Activated naive CD8-positive, alpha-beta T cell treated with anti-CD3 and anti-CD28 coated beads, Interleukin-2, amount 10 ng/mL, durations not matched to agents 7 days and 5 days (primary cell): ENCODE measurements around the gene P2RY2. TPM values are rescaled to one million over a fixed set of nuclear protein-coding genes. Genes with fewer than 3 reads are reported as not detected.
A peak's percentile ranks its signal among the peaks of the same experiment; 100 is the strongest.

Experiments
- ATAC-seq: fragments of 150-1000 bp; cut with Tn5 transposase; one replicate; pipeline ENCODE4 v1.10.0; 2021; ENCODE audit warnings: low read depth, moderate library complexity
- POLR2A ChIA-PET: fragments of 350-600 bp; sonication (Branson Sonifier 250); formaldehyde crosslinking; loops from one replicate; lab custom pipeline; 2021; ENCODE audit warnings: antibody characterized with exemption; lab: Charles Lee
- DNase-seq: peaks from one replicate; pipeline ENCODE4 v3.0.0; 2021
- H3K27ac Mint-ChIP-seq: one replicate; pipeline ENCODE4 v1.8.0; 2022; ENCODE audit warnings: mild to moderate bottlenecking, mixed read lengths
- H3K27me3 Mint-ChIP-seq: one replicate; pipeline ENCODE4 v1.8.0; 2022; ENCODE audit warnings: mild to moderate bottlenecking, moderate library complexity, mixed read lengths
- H3K36me3 Mint-ChIP-seq: one replicate; pipeline ENCODE4 v1.8.0; 2021; ENCODE audit warnings: mild to moderate bottlenecking, mixed read lengths
- H3K4me1 Mint-ChIP-seq: one replicate; pipeline ENCODE4 v1.8.0; 2021; ENCODE audit warnings: mixed read lengths
- H3K4me3 Mint-ChIP-seq: one replicate; pipeline ENCODE4 v1.8.0; 2022; ENCODE audit warnings: mild to moderate bottlenecking, moderate library complexity, mixed read lengths
- H3K9me3 Mint-ChIP-seq: one replicate; pipeline ENCODE4 v1.8.0; 2021; ENCODE audit warnings: mixed read lengths
- total RNA-seq, 2 experiments: library from RNA; stranded (reverse); gene quantifications; one replicate each; pipeline ENCODE4 v1.2.3, GENCODE V29; 2021

Gene P2RY2
- total RNA-seq, 2 experiments from 2014 or later = not detected

GRCh38 chr11:73249853-73250783 lies 32.0 kb downstream of the P2RY2 start:
- ATAC-seq (peak; percentile 43), DNase-seq (peak; percentile 35)
- H3K4me3 Mint-ChIP-seq = no peak overlapping the region
- POLR2A ChIA-PET = no interaction called here
- H3K9me3 Mint-ChIP-seq = no peaks in the 10 kb centered on the region
- H3K27me3 Mint-ChIP-seq = peaks cover 4% of the 10 kb centered on the region
- H3K36me3 Mint-ChIP-seq = no peaks in the 10 kb centered on the region
- peaks cover 23% of the 10 kb centered on the region for H3K4me1 Mint-ChIP-seq
- H3K27ac Mint-ChIP-seq = no peak overlapping the region

GRCh38 chr11:73252577-73253191 lies 34.6 kb downstream of the P2RY2 start:
- POLR2A ChIA-PET = interaction anchor here (1.3 kb wide), 1 partner anchor 35 kb away, joined by 3 read pairs; no protein-coding TSS in a partner anchor
- Mint-ChIP-seq H3K4me3 (no peak overlapping the region), H3K9me3 (no peaks in the 10 kb centered on the region), H3K4me1 (peaks cover 11% of the 10 kb centered on the region), H3K36me3 (no peaks in the 10 kb centered on the region), H3K27ac (no peak overlapping the region), H3K27me3 (no peaks in the 10 kb centered on the region)
- ATAC-seq (peak; percentile 60), DNase-seq (peak; percentile 23)

- H3K27ac Mint-ChIP-seq = no peak overlapping the region
- no peak for DNase-seq
- ATAC-seq = no peak
- no peaks in the 10 kb centered on the region for H3K9me3 Mint-ChIP-seq
- POLR2A ChIA-PET = no interaction called here
- H3K4me3 Mint-ChIP-seq = no peak overlapping the region
- H3K27me3 Mint-ChIP-seq = peaks cover 8% of the 10 kb centered on the region
- no peaks in the 10 kb centered on the region for H3K36me3 Mint-ChIP-seq
- no peaks in the 10 kb centered on the region for H3K4me1 Mint-ChIP-seq
Observed at GRCh38 chr11:73257342-73258103, 39.4 kb downstream of the P2RY2 start.

- POLR2A ChIA-PET = no interaction called here
- H3K4me3 Mint-ChIP-seq = no peak overlapping the region
- peaks cover 16% of the 10 kb centered on the region for H3K27me3 Mint-ChIP-seq
- no peaks in the 10 kb centered on the region for H3K36me3 Mint-ChIP-seq
- ATAC-seq (no peak), DNase-seq (no peak)
- H3K27ac Mint-ChIP-seq = no peak overlapping the region
- no peaks in the 10 kb centered on the region for H3K9me3 Mint-ChIP-seq
- no peaks in the 10 kb centered on the region for H3K4me1 Mint-ChIP-seq
Observed at GRCh38 chr11:73258104-73259035, 40.3 kb downstream of the P2RY2 start.

- Mint-ChIP-seq H3K36me3 (no peaks in the 10 kb centered on the region), H3K9me3 (no peaks in the 10 kb centered on the region), H3K27me3 (peaks cover 24% of the 10 kb centered on the region), H3K4me1 (no peaks in the 10 kb centered on the region), H3K27ac (no peak overlapping the region), H3K4me3 (no peak overlapping the region)
- DNase-seq (no peak), ATAC-seq (no peak)
- POLR2A ChIA-PET = no interaction called here
Observed at GRCh38 chr11:73259406-73260126, 41.5 kb downstream of the P2RY2 start.

GRCh38 chr11:73260127-73260457 lies 42.0 kb downstream of the P2RY2 start:
- POLR2A ChIA-PET = no interaction called here
- Mint-ChIP-seq H3K4me1 (no peaks in the 10 kb centered on the region), H3K27ac (no peak overlapping the region)

GRCh38 chr11:73262851-73263495 lies 44.9 kb downstream of the P2RY2 start:
- Mint-ChIP-seq H3K27me3 (peaks cover 47% of the 10 kb centered on the region), H3K4me3 (no peak overlapping the region), H3K9me3 (no peaks in the 10 kb centered on the region), H3K27ac (no peak overlapping the region), H3K4me1 (no peaks in the 10 kb centered on the region), H3K36me3 (no peaks in the 10 kb centered on the region)
- no peak for ATAC-seq
- POLR2A ChIA-PET = no interaction called here
- DNase-seq = no peak

More at GRCh38 chr11:73260127-73260457, 42.0 kb downstream of the P2RY2 start:
- no peak for DNase-seq
- no peaks in the 10 kb centered on the region for H3K36me3 Mint-ChIP-seq
- ATAC-seq = no peak
- no peak overlapping the region for H3K4me3 Mint-ChIP-seq
- peaks cover 29% of the 10 kb centered on the region for H3K27me3 Mint-ChIP-seq
- no peaks in the 10 kb centered on the region for H3K9me3 Mint-ChIP-seq

- Mint-ChIP-seq H3K27me3 (peaks cover 47% of the 10 kb centered on the region), H3K36me3 (no peaks in the 10 kb centered on the region), H3K27ac (no peak overlapping the region), H3K4me3 (no peak overlapping the region), H3K4me1 (no peaks in the 10 kb centered on the region), H3K9me3 (no peaks in the 10 kb centered on the region)
- ATAC-seq (no peak), DNase-seq (no peak)
- POLR2A ChIA-PET = no interaction called here
Observed at GRCh38 chr11:73263640-73264039, 45.6 kb downstream of the P2RY2 start.

GRCh38 chr11:73265278-73265810 lies 47.3 kb downstream of the P2RY2 start:
- Mint-ChIP-seq H3K4me3 (no peak overlapping the region), H3K36me3 (no peaks in the 10 kb centered on the region), H3K27ac (no peak overlapping the region), H3K4me1 (no peaks in the 10 kb centered on the region), H3K9me3 (no peaks in the 10 kb centered on the region), H3K27me3 (peaks cover 47% of the 10 kb centered on the region)
- POLR2A ChIA-PET = no interaction called here
- ATAC-seq (no peak), DNase-seq (no peak)

GRCh38 chr11:73265853-73266645 lies 48.0 kb downstream of the P2RY2 start:
- Mint-ChIP-seq H3K4me1 (no peaks in the 10 kb centered on the region), H3K4me3 (no peak overlapping the region), H3K36me3 (no peaks in the 10 kb centered on the region), H3K9me3 (no peaks in the 10 kb centered on the region), H3K27ac (no peak overlapping the region), H3K27me3 (peaks cover 48% of the 10 kb centered on the region)
- DNase-seq (no peak), ATAC-seq (no peak)
- POLR2A ChIA-PET = no interaction called here

- H3K9me3 Mint-ChIP-seq = no peaks in the 10 kb centered on the region
- ATAC-seq (no peak), DNase-seq (no peak)
- H3K4me3 Mint-ChIP-seq = no peak overlapping the region
- H3K27me3 Mint-ChIP-seq = peaks cover 48% of the 10 kb centered on the region
- no peaks in the 10 kb centered on the region for H3K36me3 Mint-ChIP-seq
- H3K4me1 Mint-ChIP-seq = no peaks in the 10 kb centered on the region
- POLR2A ChIA-PET = no interaction called here
- no peak overlapping the region for H3K27ac Mint-ChIP-seq
Observed at GRCh38 chr11:73266646-73267020, 48.6 kb downstream of the P2RY2 start.
